IMR-90 (cell line): Measurements from ENCODE around the gene GLI1.

Experiments used
- BHLHE40 ChIP-seq: fragments of 150-350 bp; IDR thresholded peaks from 2 replicates; pipeline ENCODE4 v1.6.1; 2016; ENCODE audit warnings: mild to moderate bottlenecking, low read depth, low read length
- CEBPB ChIP-seq: IDR thresholded peaks from 2 replicates; pipeline ENCODE4 v1.6.1; 2012; ENCODE audit warnings: low read depth, low read length, improper control_type of control experiment
- CHD1 ChIP-seq: IDR thresholded peaks from 2 replicates; pipeline ENCODE4 v1.6.1; 2012; ENCODE audit warnings: low read depth, low read length, improper control_type of control experiment
- FOS ChIP-seq: fragments of 150-350 bp; IDR thresholded peaks from 2 replicates; pipeline ENCODE4 v1.6.1; 2016; ENCODE audit warnings: low read depth, low read length
- MAFK ChIP-seq: IDR thresholded peaks from 2 replicates; pipeline ENCODE4 v1.6.1; 2012; ENCODE audit warnings: low read depth, low read length, improper control_type of control experiment
- POLR2A ChIP-seq: IDR thresholded peaks from 2 replicates; pipeline ENCODE4 v1.6.1; 2012; ENCODE audit warnings: mild to moderate bottlenecking, low read depth, low read length
- RAD21 ChIP-seq: IDR thresholded peaks from 2 replicates; pipeline ENCODE4 v1.6.1; 2012; ENCODE audit warnings: low read length, improper control_type of control experiment
- RCOR1 ChIP-seq: IDR thresholded peaks from 2 replicates; pipeline ENCODE4 v1.6.1; 2012; ENCODE audit warnings: mild to moderate bottlenecking, low read length, improper control_type of control experiment; ENCODE audit not compliant: insufficient replicate concordance
- RFX5 ChIP-seq: IDR thresholded peaks from 2 replicates; pipeline ENCODE4 v1.8.0; 2012; ENCODE audit warnings: low read depth, mild to moderate bottlenecking, low read length, moderate library complexity
- TF ChIP-seq, protein P1 (sequence below): conservative IDR thresholded peaks from 2 replicates; pipeline ENCODE4 v1.5.1; 2012; ENCODE audit warnings: mild to moderate bottlenecking, low read depth, low read length, improper control_type of control experiment
- TF ChIP-seq, protein P2 (sequence below): fragments of 150-350 bp; IDR thresholded peaks from 2 replicates; pipeline ENCODE4 v1.6.1; 2017; ENCODE audit warnings: mild to moderate bottlenecking, antibody characterized with exemption, low read length, low read depth

DNA sequence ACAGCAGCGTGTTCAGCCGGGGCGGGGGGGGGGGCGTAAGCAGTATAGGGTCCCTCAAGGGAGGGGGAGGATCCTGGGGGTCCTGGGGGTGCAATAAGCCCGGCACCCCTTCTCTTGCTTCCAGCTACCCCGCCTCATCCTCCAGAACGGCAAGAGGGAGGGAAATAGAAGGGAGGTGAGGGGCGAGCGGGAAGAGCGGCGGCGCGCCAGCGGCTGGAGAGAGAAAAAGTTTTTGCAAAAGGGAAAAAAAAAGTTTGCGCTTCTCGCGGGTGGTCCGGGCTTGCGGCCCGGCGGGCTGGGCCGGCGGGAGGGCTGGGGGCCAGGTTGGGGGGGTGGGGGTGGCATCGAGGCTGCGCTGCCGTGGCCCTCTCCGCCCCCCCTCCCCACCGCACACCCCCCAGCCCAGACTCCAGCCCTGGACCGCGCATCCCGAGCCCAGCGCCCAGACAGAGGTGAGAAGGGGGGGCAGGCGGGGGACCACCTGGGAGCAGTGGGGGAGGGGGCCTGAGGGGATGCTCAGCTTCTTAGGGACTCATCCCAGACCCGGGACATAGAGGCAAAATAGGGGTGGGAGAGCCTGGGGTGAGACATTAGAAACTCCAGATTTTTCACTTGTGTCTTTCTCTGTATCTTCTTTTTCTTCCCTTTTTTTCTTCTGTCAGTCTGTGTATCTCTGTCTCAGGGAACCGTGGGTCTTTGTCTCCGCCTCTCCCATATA is at the start of gene GLI1:
- TF ChIP-seq, protein P1, sequence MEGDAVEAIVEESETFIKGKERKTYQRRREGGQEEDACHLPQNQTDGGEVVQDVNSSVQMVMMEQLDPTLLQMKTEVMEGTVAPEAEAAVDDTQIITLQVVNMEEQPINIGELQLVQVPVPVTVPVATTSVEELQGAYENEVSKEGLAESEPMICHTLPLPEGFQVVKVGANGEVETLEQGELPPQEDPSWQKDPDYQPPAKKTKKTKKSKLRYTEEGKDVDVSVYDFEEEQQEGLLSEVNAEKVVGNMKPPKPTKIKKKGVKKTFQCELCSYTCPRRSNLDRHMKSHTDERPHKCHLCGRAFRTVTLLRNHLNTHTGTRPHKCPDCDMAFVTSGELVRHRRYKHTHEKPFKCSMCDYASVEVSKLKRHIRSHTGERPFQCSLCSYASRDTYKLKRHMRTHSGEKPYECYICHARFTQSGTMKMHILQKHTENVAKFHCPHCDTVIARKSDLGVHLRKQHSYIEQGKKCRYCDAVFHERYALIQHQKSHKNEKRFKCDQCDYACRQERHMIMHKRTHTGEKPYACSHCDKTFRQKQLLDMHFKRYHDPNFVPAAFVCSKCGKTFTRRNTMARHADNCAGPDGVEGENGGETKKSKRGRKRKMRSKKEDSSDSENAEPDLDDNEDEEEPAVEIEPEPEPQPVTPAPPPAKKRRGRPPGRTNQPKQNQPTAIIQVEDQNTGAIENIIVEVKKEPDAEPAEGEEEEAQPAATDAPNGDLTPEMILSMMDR = no peak
- TF ChIP-seq CEBPB (no peak), POLR2A (no peak), CHD1 (no peak), RFX5 (no peak), RCOR1 (no peak), RAD21 (no peak), MAFK (no peak), FOS (no peak), BHLHE40 (no peak)
- TF ChIP-seq, protein P2, sequence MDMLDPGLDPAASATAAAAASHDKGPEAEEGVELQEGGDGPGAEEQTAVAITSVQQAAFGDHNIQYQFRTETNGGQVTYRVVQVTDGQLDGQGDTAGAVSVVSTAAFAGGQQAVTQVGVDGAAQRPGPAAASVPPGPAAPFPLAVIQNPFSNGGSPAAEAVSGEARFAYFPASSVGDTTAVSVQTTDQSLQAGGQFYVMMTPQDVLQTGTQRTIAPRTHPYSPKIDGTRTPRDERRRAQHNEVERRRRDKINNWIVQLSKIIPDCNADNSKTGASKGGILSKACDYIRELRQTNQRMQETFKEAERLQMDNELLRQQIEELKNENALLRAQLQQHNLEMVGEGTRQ = no peak
